HG03045 (cell line): Measurements from ENCODE around the gene GALNT18.

ENCODE experiments used
- ATAC-seq: cut with Tn5 transposase; IDR thresholded peaks from one replicate; pipeline ENCODE4 v1.9.1; 2021; ENCODE audit warnings: mild to moderate bottlenecking, moderate library complexity; ENCODE audit not compliant: unreplicated experiment

GALNT18 gene

GRCh38 chr11:11502263-11502861 is 119.4 kb downstream of the GALNT18 start:
- no peak for ATAC-seq

- ATAC-seq, result no peak
Observed at GRCh38 chr11:11501546-11502262, 120.1 kb downstream of the GALNT18 start.

DNA sequence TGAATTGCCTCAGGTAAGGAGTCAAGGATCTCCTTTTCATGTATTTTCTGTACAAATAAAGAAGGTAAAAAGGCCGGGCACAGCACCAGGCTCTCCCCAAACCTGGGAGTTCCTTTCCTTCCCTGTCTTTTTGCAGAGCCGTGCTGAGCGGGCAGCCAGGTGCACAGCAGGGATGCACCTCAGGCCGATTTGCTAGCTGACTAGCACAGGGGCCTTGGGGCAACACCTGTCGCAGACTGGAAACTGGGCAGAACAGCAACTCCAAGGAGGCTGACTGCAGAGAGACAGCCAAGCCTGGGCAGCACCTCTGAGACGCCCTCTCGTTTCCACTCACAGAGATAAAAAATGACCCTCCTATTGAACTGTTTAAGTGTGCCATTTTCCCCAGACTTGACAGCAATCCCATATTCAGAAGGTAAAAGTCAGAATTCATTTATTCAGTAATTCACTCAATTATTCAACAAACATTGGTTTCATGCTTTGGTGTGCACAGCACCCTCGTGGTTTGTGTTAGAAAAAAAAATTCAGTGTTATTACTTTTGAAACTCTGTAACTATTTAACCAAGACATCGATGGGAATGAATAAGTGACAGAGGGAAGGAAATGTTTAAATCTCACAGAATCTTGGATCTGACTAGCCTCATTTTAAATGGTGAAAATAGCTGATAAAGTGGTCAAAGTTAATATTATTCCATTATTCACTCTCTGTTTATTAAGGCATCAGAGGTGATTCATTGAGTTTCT is 120.9 kb downstream of the GALNT18 start:
- no peak for ATAC-seq

GRCh38 chr11:11499300-11499699 is 122.5 kb downstream of the GALNT18 start:
- ATAC-seq, result no peak

- no peak for ATAC-seq
Observed at GRCh38 chr11:11498195-11498594, 123.6 kb downstream of the GALNT18 start.

GRCh38 chr11:11496879-11497278 is 124.9 kb downstream of the GALNT18 start:
- ATAC-seq, result no peak

- ATAC-seq, result no peak
Observed at GRCh38 chr11:11494348-11494747, 127.5 kb downstream of the GALNT18 start.

DNA sequence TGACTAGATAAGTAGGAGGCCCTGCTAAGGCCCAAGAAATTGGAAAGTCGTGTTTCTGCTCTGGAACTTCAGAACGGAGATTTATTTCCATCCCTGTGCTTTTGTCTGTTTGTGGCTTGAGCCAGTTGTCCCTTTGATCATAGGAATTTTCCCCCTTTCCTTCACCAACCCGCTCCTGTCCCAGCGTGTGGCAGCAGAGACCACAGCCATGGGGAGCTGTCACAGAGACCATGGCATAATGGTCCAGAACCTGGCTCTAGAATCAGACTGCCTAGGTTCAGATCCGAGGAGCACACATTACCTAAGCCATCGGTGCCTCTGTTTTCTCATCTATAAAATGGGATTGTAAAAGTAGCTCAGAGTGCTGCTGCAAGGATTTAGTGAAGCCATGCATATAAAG is 128.1 kb downstream of the GALNT18 start:
- no peak for ATAC-seq

DNA sequence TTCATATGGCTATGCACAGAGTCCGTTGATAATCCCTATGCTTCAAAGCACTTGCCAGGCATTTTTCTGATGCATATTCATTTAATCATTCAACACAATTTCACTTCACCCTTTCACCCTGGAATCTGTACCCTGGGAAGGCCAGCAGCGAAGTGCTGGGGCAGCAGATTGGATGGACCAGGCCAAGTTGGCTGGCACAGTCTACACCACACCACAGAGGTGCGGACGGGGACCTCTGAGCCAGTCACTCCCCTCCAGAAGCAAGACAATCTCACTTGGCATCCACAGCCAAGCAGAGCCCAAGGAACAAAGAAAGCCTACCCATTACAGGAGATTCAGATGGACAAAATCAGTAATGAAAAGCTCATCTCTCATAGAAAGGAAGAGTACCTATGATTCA is 130.2 kb downstream of the GALNT18 start:
- no peak for ATAC-seq

DNA sequence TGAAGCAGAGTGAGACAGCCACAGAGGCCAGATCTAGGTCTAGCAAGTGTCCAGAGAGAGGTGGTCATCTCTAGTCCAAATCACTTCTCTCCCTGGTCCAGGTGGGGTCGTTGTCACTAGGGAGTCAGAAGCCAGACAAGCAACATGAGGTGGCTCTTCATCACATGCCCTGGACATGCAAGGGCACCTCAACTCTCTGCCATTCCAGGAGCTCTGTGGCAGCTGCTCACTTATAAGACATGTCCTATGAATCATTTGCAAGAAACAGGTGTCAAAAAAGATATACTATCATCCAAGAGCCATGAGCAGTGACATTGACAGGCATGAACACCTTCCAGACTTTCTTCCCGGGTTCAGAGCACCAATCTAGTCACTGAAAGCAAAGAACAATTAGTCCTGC is 130.8 kb downstream of the GALNT18 start:
- ATAC-seq, result no peak

DNA sequence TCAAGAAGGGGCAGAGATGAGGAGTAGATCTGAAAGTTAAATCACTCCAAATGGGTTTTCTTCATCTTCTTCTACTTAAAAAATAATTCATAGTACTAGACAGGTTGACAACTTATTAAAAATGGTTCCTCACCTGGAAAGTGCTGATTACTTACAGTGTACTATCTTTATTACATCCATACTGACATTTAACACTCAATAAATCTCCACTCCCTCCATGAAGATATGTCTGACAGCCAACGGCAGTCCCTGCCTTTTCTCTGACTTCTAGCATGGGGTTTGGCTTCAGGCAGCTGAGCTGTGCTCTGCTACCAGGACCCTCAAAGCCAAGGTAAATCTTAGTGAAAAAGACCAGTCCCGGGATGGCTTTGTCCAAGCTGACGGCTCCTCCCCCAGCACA is 135.4 kb downstream of the GALNT18 start:
- ATAC-seq, result no peak

DNA sequence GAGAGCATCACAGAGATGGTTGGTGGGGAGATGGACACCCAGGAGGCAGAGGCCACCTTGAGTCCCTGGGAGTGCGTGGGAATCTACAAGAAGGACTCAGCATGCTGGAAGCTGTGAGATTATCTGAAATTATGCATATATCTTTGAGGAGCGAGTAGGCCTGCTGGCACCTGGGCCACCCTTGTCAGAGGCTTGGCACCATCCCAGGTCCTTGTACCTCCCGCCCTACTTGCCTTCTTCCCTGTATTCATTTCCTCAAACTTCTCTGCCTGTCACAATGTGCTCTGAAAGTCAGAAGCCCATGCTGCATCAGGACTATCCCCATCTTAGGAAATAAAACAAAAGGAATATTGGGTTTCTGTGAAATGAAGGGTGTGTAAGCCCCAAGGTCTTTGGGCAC is 135.8 kb downstream of the GALNT18 start:
- no peak for ATAC-seq

- ATAC-seq, result no peak
Observed at GRCh38 chr11:11483627-11484026, 138.2 kb downstream of the GALNT18 start.

DNA sequence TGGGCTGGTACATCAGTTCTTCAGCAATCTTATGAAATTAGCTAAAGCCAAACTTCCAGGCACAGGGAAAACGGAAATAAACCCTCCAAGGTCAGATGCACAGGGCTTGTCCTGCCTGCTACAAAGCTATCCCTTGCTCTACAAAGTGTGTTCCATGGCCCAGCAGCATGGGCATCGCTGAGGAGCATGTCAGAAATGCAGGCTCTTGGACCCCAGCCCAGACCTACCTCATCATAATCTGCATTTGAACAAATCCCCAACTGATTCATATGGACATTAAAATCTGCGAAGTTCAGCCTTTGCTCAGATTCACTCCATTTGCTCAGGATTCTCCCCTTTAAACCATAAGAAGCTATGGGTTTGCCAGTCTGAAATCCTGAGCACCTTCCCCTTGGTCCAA is 139.1 kb downstream of the GALNT18 start:
- ATAC-seq, result no peak

DNA sequence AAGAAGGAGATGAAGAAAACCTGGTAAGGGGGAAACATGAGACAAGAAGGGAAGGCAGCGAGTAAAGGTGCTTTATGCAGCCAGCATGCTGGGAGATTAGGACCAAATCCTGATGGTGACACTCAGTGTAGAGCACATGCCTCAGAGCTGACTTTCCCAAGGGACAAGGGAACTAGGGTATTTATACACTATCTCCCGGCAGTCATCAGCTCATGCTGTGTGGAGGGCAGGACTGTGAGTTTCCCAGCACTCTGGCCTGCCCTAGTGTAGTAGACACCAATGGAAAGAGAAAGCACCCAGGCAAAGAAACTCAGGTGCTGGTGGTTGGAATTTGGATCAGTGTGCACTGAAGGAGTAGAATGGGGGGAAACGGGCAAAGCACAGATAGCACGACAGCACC is 140.4 kb downstream of the GALNT18 start:
- no peak for ATAC-seq

DNA sequence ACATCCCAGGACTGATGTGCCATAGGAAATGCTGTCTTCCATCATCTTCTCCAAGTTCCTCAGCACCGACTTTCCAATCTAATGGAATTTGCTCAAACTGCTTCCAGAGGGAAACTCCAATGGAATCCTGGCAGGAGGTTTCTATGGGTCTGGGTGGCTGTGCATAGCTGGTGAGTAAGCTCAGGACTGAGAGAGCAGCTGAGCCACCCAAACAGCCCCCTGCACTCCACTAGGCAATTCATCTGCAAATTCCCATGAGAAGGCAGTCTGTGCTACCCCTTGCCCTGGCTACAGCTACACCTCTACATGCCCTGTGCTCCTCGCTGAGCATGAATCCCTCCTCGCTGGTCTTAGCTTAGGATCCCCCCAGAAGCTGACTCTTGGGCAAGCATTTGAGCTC is 140.8 kb downstream of the GALNT18 start:
- no peak for ATAC-seq

DNA sequence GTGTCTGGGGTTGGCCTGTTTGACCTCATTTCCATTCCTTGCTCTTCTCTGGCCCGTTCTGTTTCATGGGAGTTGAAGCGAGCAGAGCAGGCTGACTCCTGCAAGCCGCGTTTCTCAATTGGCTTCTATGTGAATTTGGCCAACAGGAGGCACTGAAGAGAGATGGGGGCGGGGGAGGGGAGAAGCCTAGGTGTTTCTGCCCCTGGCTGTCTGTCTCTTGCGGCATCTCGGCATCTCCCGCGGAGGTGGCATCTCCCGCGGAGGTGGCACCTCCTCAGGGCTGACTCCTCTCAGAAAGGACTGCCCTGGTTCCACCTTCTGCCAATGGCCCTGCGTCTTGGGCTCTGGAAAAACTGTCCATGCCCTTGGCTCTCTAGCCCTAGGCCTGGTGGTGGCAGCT is 143.1 kb downstream of the GALNT18 start:
- ATAC-seq, result no peak

GRCh38 chr11:11477695-11478420 is 143.9 kb downstream of the GALNT18 start:
- ATAC-seq, result no peak

- ATAC-seq, result no peak
Observed at GRCh38 chr11:11476971-11477645, 144.7 kb downstream of the GALNT18 start.

DNA sequence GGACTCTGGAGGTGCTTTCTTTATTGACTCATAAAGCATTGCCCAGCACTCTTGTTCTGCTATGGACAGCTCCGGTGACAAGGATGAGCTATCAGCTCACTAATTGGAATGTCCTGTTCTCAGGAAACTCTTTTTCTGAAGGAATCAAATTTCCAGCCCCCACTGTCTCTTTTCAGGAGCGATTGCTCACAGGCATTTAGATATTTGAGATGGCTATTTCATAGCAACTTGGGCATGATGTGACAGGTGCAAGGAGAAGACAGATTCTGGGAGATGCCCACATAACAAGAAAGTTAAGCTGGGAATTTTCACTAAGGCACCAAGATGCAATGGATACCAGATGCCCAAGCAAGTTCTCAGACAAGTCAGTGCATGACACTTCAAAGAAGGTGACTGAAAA is 145.3 kb downstream of the GALNT18 start:
- ATAC-seq, result no peak

GRCh38 chr11:11472106-11472505 is 149.7 kb downstream of the GALNT18 start:
- ATAC-seq, result no peak
